Mesendoderm (in vitro differentiated cells): ENCODE results near the gene KRTAP12-4.

Source experiments
- DNase-seq: peaks from one replicate; pipeline ENCODE4 v3.0.0; 2013
- H2AK5ac ChIP-seq: 2 replicates; pipeline ENCODE4 v1.6.1; 2013; ENCODE audit warnings: low read length, inconsistent platforms
- H2BK120ac ChIP-seq: 2 replicates; pipeline ENCODE4 v1.6.1; 2013; ENCODE audit warnings: low read depth, mild to moderate bottlenecking, low read length, moderate library complexity, mixed read lengths
- H2BK15ac ChIP-seq: replicated peaks from 2 replicates; pipeline ENCODE4 v1.6.1; 2013; ENCODE audit warnings: low read depth, mild to moderate bottlenecking, moderate library complexity
- H2BK5ac ChIP-seq: 2 replicates; pipeline ENCODE4 v1.6.1; 2013; ENCODE audit warnings: low read length, inconsistent platforms
- H3K18ac ChIP-seq: 2 replicates; pipeline ENCODE4 v1.6.1; 2013; ENCODE audit warnings: mild to moderate bottlenecking, low read length, mixed read lengths
- H3K23ac ChIP-seq: one replicate; pipeline ENCODE4 v1.6.1; 2013; ENCODE audit warnings: low read length
- H3K27ac ChIP-seq: 2 replicates; pipeline ENCODE4 v1.5.1; 2013; ENCODE audit warnings: low read depth, mild to moderate bottlenecking, inconsistent platforms, low read length, moderate library complexity
- H3K27me3 ChIP-seq: 2 replicates; pipeline ENCODE4 v1.6.1; 2013; ENCODE audit warnings: low read length, control low read depth, mild to moderate bottlenecking, inconsistent platforms; ENCODE audit not compliant: insufficient read depth, poor library complexity
- H3K36me3 ChIP-seq: 2 replicates; pipeline ENCODE4 v1.6.1; 2013; ENCODE audit warnings: low read length, inconsistent platforms; ENCODE audit not compliant: control insufficient read depth, insufficient read depth
- H3K4ac ChIP-seq: one replicate; pipeline ENCODE4 v1.6.1; 2013; ENCODE audit warnings: low read depth, mild to moderate bottlenecking, low read length, moderate library complexity
- H3K4me1 ChIP-seq: 2 replicates; pipeline ENCODE4 v1.6.1; 2013; ENCODE audit warnings: low read depth, low read length, inconsistent platforms; ENCODE audit not compliant: control insufficient read depth
- H3K4me2 ChIP-seq: 2 replicates; pipeline ENCODE4 v1.6.1; 2013; ENCODE audit warnings: low read length
- H3K4me3 ChIP-seq: 2 replicates; pipeline ENCODE4 v1.5.1; 2013; ENCODE audit warnings: mild to moderate bottlenecking, low read length
- H3K56ac ChIP-seq: one replicate; pipeline ENCODE4 v1.6.1; 2013; ENCODE audit warnings: low read length
- H3K79me1 ChIP-seq: 2 replicates; pipeline ENCODE4 v1.6.1; 2013; ENCODE audit warnings: low read length, inconsistent platforms
- H3K79me2 ChIP-seq: 2 replicates; pipeline ENCODE4 v1.6.1; 2013; ENCODE audit warnings: mild to moderate bottlenecking, low read length; ENCODE audit not compliant: control insufficient read depth, insufficient read depth
- H3K9ac ChIP-seq: 2 replicates; pipeline ENCODE4 v1.6.1; 2013; ENCODE audit warnings: low read length, inconsistent platforms
- H4K5ac ChIP-seq: one replicate; pipeline ENCODE4 v1.6.1; 2013; ENCODE audit warnings: low read length
- H4K8ac ChIP-seq: one replicate; pipeline ENCODE4 v1.6.1; 2013; ENCODE audit warnings: low read depth, mild to moderate bottlenecking, control low read depth, low read length, moderate library complexity
- WGBS: extraction: QIAGEN DNeasy Blood & Tissue Kit; methylation state at CpG from one replicate; pipeline ENCODE4 v1.1.7; 2013; ENCODE audit warnings: low lambda C conversion rate, missing lambda C conversion rate; ENCODE audit not compliant: insufficient coverage; ENCODE audit errors: extremely low coverage; 5-methylcytosine and 5-hydroxymethylcytosine counted together

The KRTAP12-4 gene

GRCh38 chr21:44656868-44657267, 2.4 kb upstream of the KRTAP12-4 start:
- no peak overlapping the region for H2BK120ac ChIP-seq
- no peaks in the 10 kb centered on the region for H3K27me3 ChIP-seq
- H2BK15ac ChIP-seq, result no peak overlapping the region
- H3K36me3 ChIP-seq, result no peaks in the 10 kb centered on the region
- no peaks in the 10 kb centered on the region for H3K79me1 ChIP-seq
- no peak overlapping the region for H3K4me3 ChIP-seq
- no peak overlapping the region for H3K4me2 ChIP-seq
- no peak overlapping the region for H2AK5ac ChIP-seq
- no peak overlapping the region for H4K5ac ChIP-seq
- no peak overlapping the region for H4K8ac ChIP-seq
- H3K9ac ChIP-seq, result no peak overlapping the region
- H3K4me1 ChIP-seq, result peaks cover 2% of the 10 kb centered on the region
- H3K23ac ChIP-seq, result no peak overlapping the region
- no peak overlapping the region for H3K4ac ChIP-seq
- H3K18ac ChIP-seq, result no peak overlapping the region
- H3K79me2 ChIP-seq, result no peaks in the 10 kb centered on the region
- no peak overlapping the region for H3K27ac ChIP-seq
- DNase-seq, result no peak
- no peak overlapping the region for H2BK5ac ChIP-seq
- WGBS, result no CpG with 5 or more reads among the region's 1 CpG
- no peak overlapping the region for H3K56ac ChIP-seq

GRCh38 chr21:44653656-44654575, 543 bp downstream of the KRTAP12-4 start:
- Histone ChIP-seq H2BK15ac (no peak overlapping the region), H3K27ac (no peak overlapping the region), H3K9ac (no peak overlapping the region), H4K8ac (no peak overlapping the region), H3K27me3 (no peaks in the 10 kb centered on the region), H3K56ac (no peak overlapping the region), H2AK5ac (no peak overlapping the region), H3K18ac (no peak overlapping the region), H3K4me3 (no peak overlapping the region), H3K23ac (no peak overlapping the region), H4K5ac (no peak overlapping the region), H3K36me3 (no peaks in the 10 kb centered on the region), H3K79me1 (no peaks in the 10 kb centered on the region), H3K4me2 (no peak overlapping the region), H3K79me2 (no peaks in the 10 kb centered on the region), H3K4me1 (peaks cover under 1% of the 10 kb centered on the region), H3K4ac (no peak overlapping the region), H2BK5ac (no peak overlapping the region), H2BK120ac (no peak overlapping the region)
- no peak for DNase-seq
- no CpG with 5 or more reads among the region's 17 CpGs for WGBS

DNA sequence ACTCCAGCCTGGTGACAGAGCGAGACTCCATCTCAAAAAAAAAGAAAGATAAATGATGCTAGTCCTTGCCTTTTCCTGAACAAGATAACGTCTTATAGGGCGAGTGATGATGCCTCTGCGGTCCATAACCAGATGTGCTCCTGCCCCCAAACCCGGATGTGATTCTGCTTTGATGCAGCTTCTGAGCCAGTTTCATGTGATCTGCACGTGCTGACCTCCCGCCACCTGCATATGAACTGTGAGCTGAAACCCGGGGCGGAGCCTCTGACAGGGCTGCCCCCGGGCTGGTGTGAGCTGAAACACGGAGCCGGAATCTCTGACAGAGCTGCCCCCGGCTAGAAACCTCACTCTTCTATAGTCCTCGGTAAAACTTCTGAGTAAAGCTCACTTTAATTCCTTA, 1.3 kb downstream of the KRTAP12-4 start:
- Histone ChIP-seq H3K4me1 (no peaks in the 10 kb centered on the region), H3K79me2 (no peaks in the 10 kb centered on the region), H3K18ac (no peak overlapping the region), H3K27ac (no peak overlapping the region), H3K79me1 (no peaks in the 10 kb centered on the region), H2AK5ac (no peak overlapping the region), H2BK5ac (no peak overlapping the region), H3K4ac (no peak overlapping the region), H3K56ac (no peak overlapping the region), H4K5ac (no peak overlapping the region), H4K8ac (no peak overlapping the region), H3K4me3 (no peak overlapping the region), H2BK120ac (no peak overlapping the region), H3K9ac (no peak overlapping the region), H3K4me2 (no peak overlapping the region), H3K27me3 (no peaks in the 10 kb centered on the region), H2BK15ac (no peak overlapping the region), H3K36me3 (no peaks in the 10 kb centered on the region), H3K23ac (no peak overlapping the region)
- no CpG with 5 or more reads among the region's 14 CpGs for WGBS
- DNase-seq, result no peak

DNA sequence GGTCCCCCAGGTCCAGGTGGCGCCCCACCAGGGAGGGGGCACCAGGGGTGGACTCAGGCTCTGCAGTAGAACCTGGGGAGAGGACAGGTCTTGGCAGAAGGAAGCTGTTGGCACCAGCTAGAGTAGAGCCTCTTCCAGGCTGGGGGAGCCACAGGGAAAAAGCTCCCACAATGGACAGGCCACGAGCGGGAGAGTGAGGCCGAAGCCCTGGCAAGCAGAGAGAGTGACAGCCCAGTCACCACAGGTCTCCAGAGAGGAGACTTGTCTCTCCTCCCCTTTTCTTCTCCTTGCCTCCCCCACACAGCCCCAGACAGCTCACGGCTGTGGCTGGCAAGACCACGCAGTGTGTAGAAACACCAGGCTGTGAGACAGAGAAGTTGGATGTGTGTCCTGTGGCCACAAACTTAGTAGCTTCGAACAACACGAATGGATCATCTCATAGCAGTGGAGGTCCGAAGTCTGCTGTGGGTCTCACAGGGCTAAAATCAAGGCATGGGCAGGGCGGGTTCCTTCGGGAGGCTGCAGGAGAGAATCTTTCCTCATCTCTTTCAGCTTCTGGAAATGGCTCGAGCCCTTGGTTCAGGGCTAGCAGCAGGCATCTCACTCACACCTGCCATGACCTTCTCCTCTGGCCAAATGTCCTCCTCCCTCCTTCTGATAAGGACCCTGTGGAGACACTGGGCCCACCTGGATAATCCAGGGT, 3.3 kb downstream of the KRTAP12-4 start:
- Histone ChIP-seq H2BK15ac (no peak overlapping the region), H3K23ac (no peak overlapping the region), H4K8ac (no peak overlapping the region), H3K27me3 (no peaks in the 10 kb centered on the region), H3K56ac (no peak overlapping the region), H2BK120ac (no peak overlapping the region), H3K4me2 (no peak overlapping the region), H4K5ac (no peak overlapping the region), H3K9ac (no peak overlapping the region), H3K79me1 (no peaks in the 10 kb centered on the region), H3K79me2 (no peaks in the 10 kb centered on the region), H2AK5ac (no peak overlapping the region), H3K27ac (no peak overlapping the region), H3K18ac (no peak overlapping the region), H2BK5ac (no peak overlapping the region), H3K36me3 (no peaks in the 10 kb centered on the region), H3K4me1 (no peaks in the 10 kb centered on the region), H3K4ac (no peak overlapping the region), H3K4me3 (no peak overlapping the region)
- WGBS, result no CpG with 5 or more reads among the region's 12 CpGs
- DNase-seq, result no peak

GRCh38 chr21:44650265-44650972, 4.0 kb downstream of the KRTAP12-4 start:
- no peak overlapping the region for H2BK5ac ChIP-seq
- DNase-seq, result no peak
- no CpG with 5 or more reads among the region's 20 CpGs for WGBS
- no peaks in the 10 kb centered on the region for H3K4me1 ChIP-seq
- no peaks in the 10 kb centered on the region for H3K79me2 ChIP-seq
- H2BK15ac ChIP-seq, result no peak overlapping the region
- no peak overlapping the region for H3K56ac ChIP-seq
- H3K18ac ChIP-seq, result no peak overlapping the region
- H3K27me3 ChIP-seq, result no peaks in the 10 kb centered on the region
- H3K4me2 ChIP-seq, result no peak overlapping the region
- H4K8ac ChIP-seq, result no peak overlapping the region
- no peak overlapping the region for H3K9ac ChIP-seq
- no peaks in the 10 kb centered on the region for H3K36me3 ChIP-seq
- H3K4ac ChIP-seq, result no peak overlapping the region
- H2BK120ac ChIP-seq, result no peak overlapping the region
- no peak overlapping the region for H3K23ac ChIP-seq
- H2AK5ac ChIP-seq, result no peak overlapping the region
- H4K5ac ChIP-seq, result no peak overlapping the region
- no peaks in the 10 kb centered on the region for H3K79me1 ChIP-seq
- H3K4me3 ChIP-seq, result no peak overlapping the region
- H3K27ac ChIP-seq, result no peak overlapping the region
